ENCODE measurements around the gene CD84. TPM values are rescaled to one million over a fixed set of nuclear protein-coding genes. Genes with fewer than 3 reads are reported as not detected.

CD84 gene
- not detected in 5 replicates for total RNA-seq (2022; extraction: Qiagen RNA extraction)

GRCh38 chr1:160579216-160579701, at the start of gene CD84:
Gene CD84, minus strand, starts transcription at chr1:160579496. Its CDS starts 59 bp downstream, at chr1:160579437.

DNA sequence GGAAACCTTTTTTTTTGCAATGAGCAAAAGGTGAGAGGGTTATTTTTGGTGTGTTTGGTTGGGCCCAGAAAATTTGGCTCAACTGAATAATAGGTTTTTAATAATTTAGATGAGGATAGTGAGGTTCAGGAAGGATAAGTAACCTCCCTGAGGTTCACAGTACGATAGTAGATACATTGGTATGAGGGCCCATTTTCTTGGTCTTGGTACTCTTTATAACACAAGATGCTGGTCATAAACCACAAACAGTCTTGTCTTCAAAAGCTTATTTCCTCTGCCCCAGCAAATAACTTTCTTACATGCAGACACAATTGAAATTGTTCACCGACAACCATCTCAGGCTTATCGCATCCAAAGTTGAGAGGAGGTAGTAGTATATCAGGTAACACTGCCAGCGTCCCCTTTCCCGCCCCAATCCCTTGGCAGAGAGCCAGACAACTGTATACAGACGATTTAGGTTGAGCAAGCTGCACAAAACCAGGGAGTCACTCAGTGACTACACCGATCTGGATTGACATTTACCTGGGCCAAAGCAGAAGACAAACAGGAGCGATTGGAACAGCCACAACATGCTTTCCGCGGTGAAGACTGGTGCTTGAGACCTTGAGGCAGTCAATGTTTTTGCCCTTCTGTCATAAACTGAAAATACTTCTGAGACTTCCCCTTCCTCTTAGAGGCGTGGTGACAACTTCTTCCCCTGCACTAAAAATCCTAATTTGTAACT, 56.5 kb downstream of the CD84 start, which contains the start of gene SLAMF6:
Gene SLAMF6 (minus strand): TSS at position 634 of the 724 bp plus-strand sequence. CDS start 63 bp downstream, at position 571.

Other genes with a start within 250 kb of the CD84 start
- gene COPA, start 236.2 kb downstream of the CD84 start, total RNA-seq (2022; extraction: Qiagen RNA extraction): 77.3 to 90.4 TPM (median 86.3 TPM) in 5 replicates
- 41.5 to 54.5 TPM (median 51.5 TPM) in 5 replicates for gene NCSTN, start 236.1 kb downstream of the CD84 start, total RNA-seq (2022; extraction: Qiagen RNA extraction)
- gene NHLH1, start 212.4 kb downstream of the CD84 start, total RNA-seq (2022; extraction: Qiagen RNA extraction): 0.33 to 0.83 TPM (median 0.44 TPM) in 5 replicates
- 0.62 to 0.80 TPM (median 0.74 TPM) in 5 replicates for gene VANGL2, start 178.9 kb downstream of the CD84 start, total RNA-seq (2022; extraction: Qiagen RNA extraction)
- not detected in 5 replicates for gene SLAMF6, start 56.2 kb downstream of the CD84 start, total RNA-seq (2022; extraction: Qiagen RNA extraction)
- gene SLAMF1, start 67.5 kb upstream of the CD84 start, total RNA-seq (2022; extraction: Qiagen RNA extraction): 0.05 TPM in 1 of 5 replicates, not detected in the others
- not detected in 5 replicates for gene CD48, start 132.3 kb upstream of the CD84 start, total RNA-seq (2022; extraction: Qiagen RNA extraction)
- 0.87 to 1.8 TPM (median 1.6 TPM) in 5 replicates for gene SLAMF7, start 159.8 kb upstream of the CD84 start, total RNA-seq (2022; extraction: Qiagen RNA extraction)
- 0.07 to 0.16 TPM (median 0.12 TPM) in 4 of 5 replicates, not detected in the other for gene LY9, start 216.7 kb upstream of the CD84 start, total RNA-seq (2022; extraction: Qiagen RNA extraction)